Measurements from ENCODE around the gene GALE. TPM values are rescaled to one million over a fixed set of nuclear protein-coding genes. Genes with fewer than 3 reads are reported as not detected.
A peak's percentile ranks its signal among the peaks of the same experiment; 100 is the strongest.

Gene GALE
- total and polyA plus RNA-seq, 2 donors (not counting 1 experiment from before 2014, with no cell fraction given): 9.4 to 12.1 TPM

- no peaks in the 10 kb centered on the region for H3K9me3 Mint-ChIP-seq (ENCODE audit: insufficient read depth)
- no peaks in the 10 kb centered on the region for H3K27me3 ChIP-seq (replicated peaks in 1 of 4; ENCODE audit: control extremely low read depth in 1 of 4, control insufficient read depth in 3 of 4, insufficient read depth in 4 of 4, low read length in 3 of 4)
- TF ChIP-seq EZH2 (IDR thresholded peaks at IDR 0.05; ENCODE audit: borderline replicate concordance, insufficient read depth, low read depth, low read length, poor library complexity, severe bottlenecking): no peak
- TF ChIP-seq, protein P1, sequence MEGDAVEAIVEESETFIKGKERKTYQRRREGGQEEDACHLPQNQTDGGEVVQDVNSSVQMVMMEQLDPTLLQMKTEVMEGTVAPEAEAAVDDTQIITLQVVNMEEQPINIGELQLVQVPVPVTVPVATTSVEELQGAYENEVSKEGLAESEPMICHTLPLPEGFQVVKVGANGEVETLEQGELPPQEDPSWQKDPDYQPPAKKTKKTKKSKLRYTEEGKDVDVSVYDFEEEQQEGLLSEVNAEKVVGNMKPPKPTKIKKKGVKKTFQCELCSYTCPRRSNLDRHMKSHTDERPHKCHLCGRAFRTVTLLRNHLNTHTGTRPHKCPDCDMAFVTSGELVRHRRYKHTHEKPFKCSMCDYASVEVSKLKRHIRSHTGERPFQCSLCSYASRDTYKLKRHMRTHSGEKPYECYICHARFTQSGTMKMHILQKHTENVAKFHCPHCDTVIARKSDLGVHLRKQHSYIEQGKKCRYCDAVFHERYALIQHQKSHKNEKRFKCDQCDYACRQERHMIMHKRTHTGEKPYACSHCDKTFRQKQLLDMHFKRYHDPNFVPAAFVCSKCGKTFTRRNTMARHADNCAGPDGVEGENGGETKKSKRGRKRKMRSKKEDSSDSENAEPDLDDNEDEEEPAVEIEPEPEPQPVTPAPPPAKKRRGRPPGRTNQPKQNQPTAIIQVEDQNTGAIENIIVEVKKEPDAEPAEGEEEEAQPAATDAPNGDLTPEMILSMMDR (IDR thresholded peaks at IDR 0.05): no peak
- DNase-seq: peak; percentile 50
- H2AFZ ChIP-seq (ENCODE audit: insufficient read depth, low read depth, low read length, poor library complexity, severe bottlenecking): no peak overlapping the region
- peak overlapping the region in 1 of 2 donors; percentile 28 for H3K27ac ChIP-seq (ENCODE audit: low read length in 2 of 2)
- ATAC-seq (ENCODE audit: low read depth): no peak
- H3K9ac ChIP-seq (ENCODE audit: low read length): no peak overlapping the region
- H3K27ac Mint-ChIP-seq: peak overlapping the region; percentile 10
- no peaks in the 10 kb centered on the region for H3K27me3 Mint-ChIP-seq
- POLR2A ChIA-PET: interaction anchor here (0.6 to 1.9 kb wide), 3 partner anchors 18 to 925 kb away, joined by 4 to 6 read pairs (median 4); no protein-coding TSS in a partner anchor
- H3K4me1 Mint-ChIP-seq: peaks cover 21% of the 10 kb centered on the region
- peaks cover 11 to 21% of the 10 kb centered on the region in 2 donors for H3K4me1 ChIP-seq (ENCODE audit: control insufficient read depth in 2 of 2, insufficient read depth in 2 of 2, low read length in 2 of 2)
- intact Hi-C loops (cut with micrococcal nuclease): no loop called here
- H3K79me2 ChIP-seq (ENCODE audit: control insufficient read depth, insufficient read depth, low read length): peaks cover 19% of the 10 kb centered on the region
- CTCF ChIA-PET: interaction anchor here (0.8 to 1.5 kb wide), 2 partner anchors 18 to 124 kb away, joined by 3 to 5 read pairs; no protein-coding TSS in a partner anchor
- H4K20me1 ChIP-seq (ENCODE audit: control insufficient read depth, insufficient read depth, low read length, poor library complexity, severe bottlenecking): no peaks in the 10 kb centered on the region
- no peaks in the 10 kb centered on the region for H3K9me3 ChIP-seq (ENCODE audit: control extremely low read depth in 1 of 3, control insufficient read depth in 2 of 3, insufficient read depth in 1 of 3, low read length in 2 of 3)
- H3K4me3 ChIP-seq (ENCODE audit: control extremely low read depth in 1 of 5, extremely low read depth in 1 of 5, insufficient read depth in 1 of 5, low read depth in 2 of 5, low read length in 4 of 5): no peak overlapping the region
- H3K4me3 Mint-ChIP-seq: peak overlapping the region; percentile 16
- no peak overlapping the region for H3K4me2 ChIP-seq (replicated peaks; ENCODE audit: low read depth, low read length, poor library complexity, severe bottlenecking)
- H3K36me3 ChIP-seq (replicated peaks in 1 of 2; ENCODE audit: control extremely low read depth in 1 of 2, control insufficient read depth in 1 of 2, extremely low read depth in 1 of 2, insufficient read depth in 2 of 2, low read length in 1 of 2): peaks cover 0 to 23% of the 10 kb centered on the region in 2 experiments
- 68% methylated on average over 9 of the region's 16 CpGs for WGBS (ENCODE audit: insufficient coverage)
These were observed 7.4 kb downstream of the GALE start for GRCh38 chr1:23793018-23793781.
